HCT116 (cell line): ENCODE measurements around the gene TBC1D1. TPM values are rescaled to one million over a fixed set of nuclear protein-coding genes. Genes with fewer than 3 reads are reported as not detected.

ENCODE experiments used
- ATAC-seq: fragments of 200-7000 bp; cut with Tn5 transposase; 2 replicates; pipeline ENCODE4 v1.9.1; 2020; ENCODE audit warnings: mild to moderate bottlenecking, moderate library complexity
- BruUV-seq: library from RNA; stranded (reverse); fragments of 400-500 nt; replicated peaks from 2 replicates; lab custom pipeline; 2021; lab: Mats Ljungman, UMichigan
- CTCF ChIA-PET: fragments of 300-600 bp; sonication (Branson Sonifier 250); formaldehyde crosslinking; loops from one replicate; lab custom pipeline; 2021; ENCODE audit warnings: antibody characterized with exemption; lab: Charles Lee
- POLR2A ChIA-PET: fragments of 300-600, 350-600 bp; sonication (Branson Sonifier 250); formaldehyde crosslinking; loops from one replicate; lab custom pipeline; 2021; ENCODE audit warnings: antibody characterized with exemption; lab: Charles Lee
- RAD21 ChIA-PET, 2 experiments: fragments of 300-600 bp; sonication (Branson Sonifier 250); formaldehyde crosslinking; loops; one replicate each; lab custom pipeline; 2023; ENCODE audit warnings: low total read pairs in 2 of 2; ENCODE audit not compliant: uncharacterized antibody in 2 of 2, unreplicated experiment in 2 of 2, low non-redundant PET in 1 of 2; lab: Charles Lee
- DNase-seq: peaks from one replicate; pipeline ENCODE4 v3.0.0-alpha.2; 2010; ENCODE audit warnings: low read depth, low spot score
- H2AFZ ChIP-seq: fragments of 200-600 bp; shearing (Covaris generic), sonication (generic); 2 replicates; pipeline ENCODE4 v1.6.1; 2017; ENCODE audit warnings: low read depth, mixed run types, mixed read lengths, antibody characterized with exemption, low read length; ENCODE audit not compliant: poor library complexity, severe bottlenecking
- H3K27ac ChIP-seq: 2 replicates; pipeline ENCODE4 v1.5.1; 2012; ENCODE audit warnings: low read depth, low read length
- H3K27me3 ChIP-seq: fragments of 200-600 bp; sonication (generic); 2 replicates; pipeline ENCODE4 v1.6.1; 2016; ENCODE audit warnings: mixed run types, low read length, mixed read lengths; ENCODE audit not compliant: insufficient read depth
- H3K36me3 ChIP-seq, 2 experiments: fragments of 200-500 bp in 1 of 2; fragments of 200-600 bp in 1 of 2; sonication (Bioruptor generic) in 1 of 2; sonication (generic) in 1 of 2; 2 replicates each; pipeline versions ENCODE4 v1.5.1 to v1.6.1; 2014 to 2016; ENCODE audit warnings: low read length in 2 of 2, inconsistent platforms in 1 of 2, mixed read lengths in 1 of 2, mixed run types in 1 of 2; ENCODE audit not compliant: insufficient read depth in 2 of 2, control insufficient read depth in 1 of 2
- H3K4me1 ChIP-seq, 2 experiments: fragments of 200-600 bp in 1 of 2; sonication (generic) in 1 of 2; 2 replicates each; pipeline versions ENCODE4 v1.5.1 to v1.6.1; 2012 to 2017; ENCODE audit warnings: low read length in 2 of 2, inconsistent platforms in 1 of 2, mild to moderate bottlenecking in 1 of 2, mixed read lengths in 1 of 2, mixed run types in 1 of 2, moderate library complexity in 1 of 2; ENCODE audit not compliant: insufficient read depth in 2 of 2, control insufficient read depth in 1 of 2
- H3K4me2 ChIP-seq: fragments of 200-600 bp; sonication (generic); 2 replicates; pipeline ENCODE4 v1.6.1; 2017; ENCODE audit warnings: mixed run types, low read length, mixed read lengths
- H3K4me3 ChIP-seq, 2 experiments: fragments of 200-600 bp in 1 of 2; sonication (generic) in 1 of 2; replicated peaks in 1 of 2; 2 replicates each; pipeline ENCODE4 v1.5.1; 2011 to 2016; ENCODE audit warnings: low read length in 2 of 2, control low read depth in 1 of 2, low read depth in 1 of 2, mild to moderate bottlenecking in 1 of 2, mixed read lengths in 1 of 2, mixed run types in 1 of 2
- H3K79me2 ChIP-seq: fragments of 200-600 bp; sonication (generic); 2 replicates; pipeline ENCODE4 v1.6.1; 2017; ENCODE audit warnings: mild to moderate bottlenecking, mixed run types, low read length, moderate library complexity, mixed read lengths; ENCODE audit not compliant: insufficient read depth
- H3K9ac ChIP-seq: fragments of 200-600 bp; sonication (generic); 2 replicates; pipeline ENCODE4 v1.6.1; 2016; ENCODE audit warnings: low read length, mixed read lengths
- H3K9me2 ChIP-seq: fragments of 200-600 bp; sonication (generic), shearing (Covaris generic); 2 replicates; pipeline ENCODE4 v1.6.1; 2017; ENCODE audit warnings: mixed run types, mild to moderate bottlenecking, moderate library complexity; ENCODE audit not compliant: insufficient read depth
- H3K9me3 ChIP-seq, 2 experiments: fragments of 200-500 bp in 1 of 2; fragments of 200-600 bp in 1 of 2; sonication (Bioruptor generic) in 1 of 2; sonication (generic) in 1 of 2; 2 replicates each; pipeline ENCODE4 v1.6.1; 2014 to 2017; ENCODE audit warnings: low read length in 2 of 2, mixed read lengths in 2 of 2, inconsistent platforms in 1 of 2, low read depth in 1 of 2, mild to moderate bottlenecking in 1 of 2, mixed run types in 1 of 2, moderate library complexity in 1 of 2; ENCODE audit not compliant: control insufficient read depth in 1 of 2, insufficient read depth in 1 of 2
- H4K20me1 ChIP-seq: fragments of 200-600 bp; sonication (generic), shearing (Covaris generic); 2 replicates; pipeline ENCODE4 v1.6.1; 2017; ENCODE audit warnings: mixed run types, mild to moderate bottlenecking, moderate library complexity; ENCODE audit not compliant: insufficient read depth
- ATF3 ChIP-seq: IDR thresholded peaks from 2 replicates; pipeline ENCODE4 v1.6.1; 2012
- CTCF ChIP-seq, 3 experiments: fragments of 200-600 bp in 1 of 3; sonication (generic) in 1 of 3; IDR thresholded peaks in 2 of 3; conservative IDR thresholded peaks in 1 of 3; 2 replicates each; pipeline ENCODE4 v1.5.1; 2012 to 2017; ENCODE audit warnings: low read depth in 2 of 3, low read length in 2 of 3, antibody characterized with exemption in 1 of 3, borderline replicate concordance in 1 of 3, control low read depth in 1 of 3, mild to moderate bottlenecking in 1 of 3, mixed read lengths in 1 of 3, mixed run types in 1 of 3, moderate library complexity in 1 of 3; ENCODE audit not compliant: insufficient read depth in 1 of 3
- FOSL1 ChIP-seq: IDR thresholded peaks from 2 replicates; pipeline ENCODE4 v1.6.1; 2012; ENCODE audit warnings: low read depth
- JUND ChIP-seq: IDR thresholded peaks from 2 replicates; pipeline ENCODE4 v1.6.1; 2012
- MAX ChIP-seq: IDR thresholded peaks from 2 replicates; pipeline ENCODE4 v1.6.1; 2012
- REST ChIP-seq: IDR thresholded peaks from 2 replicates; pipeline ENCODE4 v1.6.1; 2012; ENCODE audit warnings: low read depth
- SP1 ChIP-seq: IDR thresholded peaks from 2 replicates; pipeline ENCODE4 v1.6.1; 2012; ENCODE audit warnings: low read depth
- SRF ChIP-seq: IDR thresholded peaks from 2 replicates; pipeline ENCODE4 v1.6.1; 2012; ENCODE audit warnings: low read depth
- TCF7L2 ChIP-seq: IDR thresholded peaks from 2 replicates; pipeline ENCODE4 v1.7.0; 2011; ENCODE audit warnings: borderline replicate concordance, inconsistent platforms; ENCODE audit not compliant: insufficient read depth, insufficient read length; ENCODE audit errors: extremely low read depth
- YY1 ChIP-seq: IDR thresholded peaks from 2 replicates; pipeline ENCODE4 v1.6.1; 2011; ENCODE audit warnings: low read length, low read depth, moderate library complexity, mild to moderate bottlenecking; ENCODE audit not compliant: insufficient replicate concordance; ENCODE audit errors: extremely low read depth
- ZBTB33 ChIP-seq: IDR thresholded peaks from 2 replicates; pipeline ENCODE4 v1.6.1; 2011; ENCODE audit warnings: mild to moderate bottlenecking, low read length, moderate library complexity; ENCODE audit not compliant: insufficient replicate concordance; ENCODE audit errors: extremely low read depth
- ZFX ChIP-seq: fragments of 450-650 bp; IDR thresholded peaks from 2 replicates; pipeline ENCODE4 v1.6.1; 2017
- ZNF274 ChIP-seq: fragments of 200-500 bp; sonication (Bioruptor generic); IDR thresholded peaks from 2 replicates; pipeline ENCODE4 v1.6.1; 2014; ENCODE audit warnings: mild to moderate bottlenecking, low read depth, low read length, inconsistent platforms
- intact Hi-C: fragments of 100-400 bp; cut with micrococcal nuclease; formaldehyde crosslinking; loops from 2 replicates; pipeline ENCODE4 v1.10.0; 2022
- total RNA-seq: library from RNA; stranded (reverse); gene quantifications from one replicate; pipeline ENCODE4 v1.2.1, GENCODE V29; 2021; ENCODE audit not compliant: unreplicated experiment

The TBC1D1 gene
- total RNA-seq, 1 experiment from 2014 or later, result 82.7 TPM

GRCh38 chr4:38111717-38112116 lies 220.8 kb downstream of the TBC1D1 start (continued):
- TF ChIP-seq SRF (no peak), ATF3 (no peak), ZNF274 (no peak), ZBTB33 (no peak)

GRCh38 chr4:38113132-38113531 lies 222.2 kb downstream of the TBC1D1 start:
- ATAC-seq (no peak), DNase-seq (no peak)
- Histone ChIP-seq H3K9ac (no peak overlapping the region), H3K4me2 (no peak overlapping the region), H3K9me2 (no peaks in the 10 kb centered on the region), H3K79me2 (no peaks in the 10 kb centered on the region), H3K27ac (no peak overlapping the region), H3K27me3 (no peaks in the 10 kb centered on the region), H3K36me3 (peaks cover 0 to 10% of the 10 kb centered on the region in 2 experiments; a peak in 1 of 4 replicates), H4K20me1 (no peaks in the 10 kb centered on the region), H2AFZ (no peak overlapping the region), H3K4me1 (no peaks in the 10 kb centered on the region), H3K9me3 (no peaks in the 10 kb centered on the region), H3K4me3 (no peak overlapping the region)
- no TSS peak for BruUV-seq
- ChIA-PET RAD21 (no interaction called here), CTCF (no interaction called here), POLR2A (no interaction called here)
- intact Hi-C loops, result no loop called here
- TF ChIP-seq REST, result no peak
- TF ChIP-seq ZBTB33, result no peak
- no peak for TF ChIP-seq YY1
- no peak for TF ChIP-seq ZNF274
- no peak for TF ChIP-seq ZFX
- TF ChIP-seq ATF3, result no peak
- no peak for TF ChIP-seq CTCF (IDR thresholded peaks at IDR 0.05 in 2 of 3, conservative IDR thresholded peaks at IDR 0.05 in 1 of 3; ENCODE audit: borderline replicate concordance in 1 of 3, insufficient read depth in 1 of 3, low read depth in 2 of 3, low read length in 2 of 3)
- TF ChIP-seq JUND, result no peak
- TF ChIP-seq SRF, result no peak
- TF ChIP-seq MAX, result no peak
- TF ChIP-seq TCF7L2, result no peak
- TF ChIP-seq SP1, result no peak
- no peak for TF ChIP-seq FOSL1
